OCI-LY7 (cell line): ENCODE results near the gene CPZ.

ENCODE experiments used
- EZH2phosphoT487 ChIP-seq: fragments of 200-600 bp; sonication (generic); IDR thresholded peaks from 2 replicates; pipeline ENCODE4 v1.6.1; 2018; ENCODE audit warnings: low read depth, borderline replicate concordance, mild to moderate bottlenecking, mixed run types, antibody characterized with exemption, low read length, moderate library complexity, mixed read lengths
- TF ChIP-seq, protein P1 (sequence below): fragments of 200-600 bp; sonication (generic); conservative IDR thresholded peaks from 2 replicates; pipeline ENCODE4 v1.5.1; 2014; ENCODE audit warnings: mild to moderate bottlenecking, antibody characterized with exemption, low read length, moderate library complexity, mixed read lengths

DNA sequence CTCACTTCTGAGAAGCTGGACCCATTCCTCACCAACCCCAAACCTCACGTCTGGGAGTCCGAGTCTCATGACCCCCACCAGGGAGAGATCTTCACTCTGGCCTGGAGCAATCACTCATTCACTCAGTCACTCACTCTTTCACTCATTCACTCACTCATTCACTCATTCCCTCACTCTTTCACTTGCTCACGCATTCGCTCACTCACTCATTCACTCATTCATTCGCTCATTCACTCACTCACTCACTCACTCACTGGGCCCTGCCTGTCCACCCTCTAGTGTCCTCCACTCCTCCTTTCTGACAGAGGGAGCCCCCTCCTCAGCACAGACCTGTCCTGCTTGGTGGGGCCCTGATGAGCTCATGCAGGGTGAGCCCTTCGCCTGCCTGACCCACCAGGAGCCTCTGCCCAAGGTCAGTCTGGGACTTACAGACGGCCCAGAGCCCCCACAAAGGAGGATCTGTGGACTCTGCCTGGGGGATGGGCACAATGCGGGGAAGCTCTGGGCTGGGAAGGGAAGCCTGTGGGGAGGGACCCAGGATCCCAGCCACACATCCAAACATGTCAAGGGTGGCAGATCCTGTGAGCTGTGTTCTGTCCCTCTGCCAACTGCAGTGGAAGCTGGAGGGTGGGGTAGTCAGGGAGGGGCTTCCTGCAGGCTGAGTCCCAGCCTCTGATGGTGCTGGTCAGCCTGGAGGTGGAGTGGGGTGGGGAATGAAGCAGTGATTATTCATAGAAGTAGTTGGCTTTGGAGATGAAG lies 18.5 kb downstream of the CPZ start:
- TF ChIP-seq, protein P1, sequence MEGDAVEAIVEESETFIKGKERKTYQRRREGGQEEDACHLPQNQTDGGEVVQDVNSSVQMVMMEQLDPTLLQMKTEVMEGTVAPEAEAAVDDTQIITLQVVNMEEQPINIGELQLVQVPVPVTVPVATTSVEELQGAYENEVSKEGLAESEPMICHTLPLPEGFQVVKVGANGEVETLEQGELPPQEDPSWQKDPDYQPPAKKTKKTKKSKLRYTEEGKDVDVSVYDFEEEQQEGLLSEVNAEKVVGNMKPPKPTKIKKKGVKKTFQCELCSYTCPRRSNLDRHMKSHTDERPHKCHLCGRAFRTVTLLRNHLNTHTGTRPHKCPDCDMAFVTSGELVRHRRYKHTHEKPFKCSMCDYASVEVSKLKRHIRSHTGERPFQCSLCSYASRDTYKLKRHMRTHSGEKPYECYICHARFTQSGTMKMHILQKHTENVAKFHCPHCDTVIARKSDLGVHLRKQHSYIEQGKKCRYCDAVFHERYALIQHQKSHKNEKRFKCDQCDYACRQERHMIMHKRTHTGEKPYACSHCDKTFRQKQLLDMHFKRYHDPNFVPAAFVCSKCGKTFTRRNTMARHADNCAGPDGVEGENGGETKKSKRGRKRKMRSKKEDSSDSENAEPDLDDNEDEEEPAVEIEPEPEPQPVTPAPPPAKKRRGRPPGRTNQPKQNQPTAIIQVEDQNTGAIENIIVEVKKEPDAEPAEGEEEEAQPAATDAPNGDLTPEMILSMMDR: no peak
- no peak for TF ChIP-seq EZH2phosphoT487
